Chondrocyte (in vitro differentiated cells): Measurements from ENCODE around the gene RFPL3. TPM values are rescaled to one million over a fixed set of nuclear protein-coding genes. Genes with fewer than 3 reads are reported as not detected.
"Not testable (repeated sequence)": the region's sequence is repeated elsewhere in the genome, so short reads cannot be mapped to it uniquely, and the experiment has no call there.

Experiments used
- DNase-seq: peaks from one replicate; pipeline ENCODE4 v3.0.0; 2021; ENCODE audit warnings: mixed read lengths, low spot score
- H3K27ac Mint-ChIP-seq: one replicate; pipeline ENCODE4 v1.8.0; 2021; ENCODE audit warnings: mild to moderate bottlenecking, moderate library complexity, mixed read lengths; ENCODE audit not compliant: unreplicated experiment
- H3K27me3 Mint-ChIP-seq: 2 replicates; pipeline ENCODE4 v1.8.0; 2021; ENCODE audit warnings: low read depth, mixed read lengths
- H3K36me3 Mint-ChIP-seq: 2 replicates; pipeline ENCODE4 v1.8.0; 2021; ENCODE audit warnings: low read depth, mixed read lengths
- H3K4me1 Mint-ChIP-seq: 2 replicates; pipeline ENCODE4 v1.8.0; 2021; ENCODE audit warnings: low read depth, mild to moderate bottlenecking, mixed read lengths
- H3K4me3 Mint-ChIP-seq: one replicate; pipeline ENCODE4 v1.8.0; 2021; ENCODE audit warnings: mild to moderate bottlenecking, moderate library complexity, mixed read lengths; ENCODE audit not compliant: unreplicated experiment
- H3K9me3 Mint-ChIP-seq: 2 replicates; pipeline ENCODE4 v1.8.0; 2021; ENCODE audit warnings: low read depth, mixed read lengths
- total RNA-seq: library from RNA; stranded (reverse); gene quantifications from 3 replicates; pipeline ENCODE4 v1.2.1, GENCODE V29; 2021
- TF ChIP-seq, protein P1 (sequence below): fragments of 200-600 bp; sonication (generic); IDR thresholded peaks from 2 replicates; pipeline ENCODE4 v1.5.0; 2021; ENCODE audit warnings: antibody characterized with exemption, mild to moderate bottlenecking, moderate library complexity

Gene RFPL3
- total RNA-seq, 1 donor from 2014 or later: not detected

DNA sequence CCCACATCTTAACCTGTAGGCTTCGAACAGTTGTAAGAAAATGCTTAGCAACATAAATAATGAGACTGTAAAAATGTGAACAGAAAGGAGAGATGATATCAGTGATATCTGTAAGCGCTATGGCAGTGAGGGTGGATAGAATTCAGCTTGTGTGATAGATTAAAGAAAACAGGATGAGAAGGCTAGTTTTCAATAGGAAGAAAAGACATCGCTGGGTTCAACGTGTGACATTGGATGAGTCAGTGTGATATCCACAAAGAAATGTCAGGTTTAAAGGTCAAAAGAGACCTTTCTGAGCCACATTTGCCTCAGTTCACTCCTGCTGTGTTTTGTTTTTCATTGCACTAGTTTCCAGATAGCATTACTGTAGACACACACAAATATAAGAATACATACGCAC, 13.7 kb upstream of the RFPL3 start:
- TF ChIP-seq, protein P1, sequence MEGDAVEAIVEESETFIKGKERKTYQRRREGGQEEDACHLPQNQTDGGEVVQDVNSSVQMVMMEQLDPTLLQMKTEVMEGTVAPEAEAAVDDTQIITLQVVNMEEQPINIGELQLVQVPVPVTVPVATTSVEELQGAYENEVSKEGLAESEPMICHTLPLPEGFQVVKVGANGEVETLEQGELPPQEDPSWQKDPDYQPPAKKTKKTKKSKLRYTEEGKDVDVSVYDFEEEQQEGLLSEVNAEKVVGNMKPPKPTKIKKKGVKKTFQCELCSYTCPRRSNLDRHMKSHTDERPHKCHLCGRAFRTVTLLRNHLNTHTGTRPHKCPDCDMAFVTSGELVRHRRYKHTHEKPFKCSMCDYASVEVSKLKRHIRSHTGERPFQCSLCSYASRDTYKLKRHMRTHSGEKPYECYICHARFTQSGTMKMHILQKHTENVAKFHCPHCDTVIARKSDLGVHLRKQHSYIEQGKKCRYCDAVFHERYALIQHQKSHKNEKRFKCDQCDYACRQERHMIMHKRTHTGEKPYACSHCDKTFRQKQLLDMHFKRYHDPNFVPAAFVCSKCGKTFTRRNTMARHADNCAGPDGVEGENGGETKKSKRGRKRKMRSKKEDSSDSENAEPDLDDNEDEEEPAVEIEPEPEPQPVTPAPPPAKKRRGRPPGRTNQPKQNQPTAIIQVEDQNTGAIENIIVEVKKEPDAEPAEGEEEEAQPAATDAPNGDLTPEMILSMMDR: no peak
- no peak for DNase-seq
- Mint-ChIP-seq H3K4me1 (no peaks in the 10 kb centered on the region), H3K27me3 (peaks cover 42% of the 10 kb centered on the region), H3K36me3 (peaks cover 2% of the 10 kb centered on the region), H3K27ac (no peak overlapping the region), H3K4me3 (no peak overlapping the region), H3K9me3 (peaks cover 2% of the 10 kb centered on the region)

DNA sequence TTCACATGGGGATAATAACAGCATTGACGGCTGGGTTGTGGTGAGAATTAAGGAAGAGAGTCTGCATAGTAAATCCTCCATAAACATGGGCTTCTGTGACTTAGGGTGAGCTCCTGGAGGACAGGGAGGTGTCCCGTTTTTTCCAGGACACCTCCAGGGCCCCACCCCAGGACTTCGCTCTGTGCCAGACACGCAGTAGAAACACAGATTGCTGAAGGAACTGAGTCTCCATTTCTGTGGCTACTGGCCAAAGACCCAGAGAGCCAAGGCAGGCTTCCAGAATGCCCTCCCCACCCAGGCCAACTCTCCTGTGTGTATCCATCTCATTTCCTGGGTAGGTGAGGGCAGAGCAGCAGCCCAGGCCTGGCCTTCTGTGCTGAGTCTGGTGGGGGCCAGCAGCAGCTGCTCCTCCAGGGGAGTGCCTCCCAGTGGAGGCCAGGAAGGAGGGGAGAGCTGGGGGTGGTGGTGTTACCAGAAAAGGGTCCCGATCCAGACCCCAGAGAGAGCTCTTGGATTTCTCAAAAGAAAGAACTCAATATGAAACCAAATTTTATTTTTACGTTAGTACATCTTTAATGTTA, 9.5 kb upstream of the RFPL3 start:
- peaks cover 15% of the 10 kb centered on the region for H3K27me3 Mint-ChIP-seq
- no peak overlapping the region for H3K27ac Mint-ChIP-seq
- no peaks in the 10 kb centered on the region for H3K4me1 Mint-ChIP-seq
- H3K36me3 Mint-ChIP-seq: peaks cover 2% of the 10 kb centered on the region
- no peak overlapping the region for H3K4me3 Mint-ChIP-seq
- TF ChIP-seq, protein P1: no peak
- DNase-seq: no peak
- H3K9me3 Mint-ChIP-seq: peaks cover 2% of the 10 kb centered on the region

DNA sequence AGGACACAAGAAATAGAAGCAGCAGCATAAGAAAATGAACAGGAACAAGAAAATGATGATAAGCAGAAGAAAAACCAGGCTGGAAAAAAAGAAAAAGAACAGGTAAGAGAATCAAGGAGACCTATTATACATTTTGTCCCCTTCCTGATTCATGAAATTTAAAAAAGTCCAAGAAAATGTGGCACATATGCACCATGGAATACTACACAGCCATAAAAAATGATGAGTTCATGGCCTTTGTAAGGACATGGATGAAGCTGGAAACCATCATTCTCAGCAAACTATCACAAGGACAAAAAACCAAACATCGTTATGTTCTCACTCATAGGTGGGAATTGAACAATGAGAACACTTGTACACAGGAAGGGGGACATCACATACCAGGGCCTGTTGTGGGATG, 5.8 kb upstream of the RFPL3 start:
- not testable (repeated sequence) for H3K27me3 Mint-ChIP-seq, H3K4me1 Mint-ChIP-seq, H3K4me3 Mint-ChIP-seq, H3K36me3 Mint-ChIP-seq, H3K9me3 Mint-ChIP-seq, H3K27ac Mint-ChIP-seq, DNase-seq

DNA sequence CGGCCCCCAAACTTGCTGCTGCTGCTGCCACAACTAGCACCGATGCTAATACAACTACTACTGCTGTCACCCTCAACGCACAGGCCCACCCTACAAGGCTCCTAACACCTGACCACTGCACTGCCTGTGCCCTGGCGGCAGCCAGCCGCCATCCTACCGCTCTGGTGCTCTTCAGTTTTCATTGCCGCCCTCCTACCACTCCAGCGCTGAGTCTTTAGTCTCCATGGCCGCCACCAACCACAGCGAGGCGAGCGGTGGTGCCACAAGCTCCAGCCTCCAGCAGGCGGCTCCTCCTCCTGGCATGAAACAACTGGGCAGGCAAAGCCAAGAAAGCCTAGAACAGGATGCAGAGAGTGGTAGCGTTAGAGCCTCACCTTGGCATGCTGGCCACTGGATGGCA, 5.0 kb upstream of the RFPL3 start:
- DNase-seq: no peak
- peaks cover 2% of the 10 kb centered on the region for H3K27me3 Mint-ChIP-seq
- H3K27ac Mint-ChIP-seq: no peak overlapping the region
- H3K9me3 Mint-ChIP-seq: no peaks in the 10 kb centered on the region
- no peaks in the 10 kb centered on the region for H3K36me3 Mint-ChIP-seq
- H3K4me1 Mint-ChIP-seq: no peaks in the 10 kb centered on the region
- no peak overlapping the region for H3K4me3 Mint-ChIP-seq
- TF ChIP-seq, protein P1: no peak

DNA sequence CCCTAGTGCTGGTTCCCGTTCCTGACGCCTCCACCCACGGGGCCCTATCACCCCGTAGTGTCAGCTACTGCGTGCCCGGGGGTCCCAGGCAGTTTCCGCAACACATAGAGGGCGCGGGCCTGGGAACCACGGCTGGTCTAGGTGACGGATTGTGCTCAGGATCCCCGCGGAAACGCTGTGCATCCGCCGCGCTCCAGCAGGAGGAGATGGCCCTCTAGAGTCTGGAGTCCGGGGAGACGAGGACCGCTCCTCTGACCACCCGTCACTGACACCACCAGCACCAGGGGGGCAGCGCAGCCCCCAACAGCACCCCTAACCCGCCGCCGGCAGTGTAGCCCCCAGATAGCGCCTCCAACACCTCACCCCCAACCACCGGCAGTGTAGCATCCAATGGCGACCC, 4.4 kb upstream of the RFPL3 start:
- H3K4me1 Mint-ChIP-seq: no peaks in the 10 kb centered on the region
- no peak overlapping the region for H3K4me3 Mint-ChIP-seq
- DNase-seq: no peak
- H3K27me3 Mint-ChIP-seq: peaks cover 2% of the 10 kb centered on the region
- H3K36me3 Mint-ChIP-seq: no peaks in the 10 kb centered on the region
- TF ChIP-seq, protein P1: no peak
- no peak overlapping the region for H3K27ac Mint-ChIP-seq
- no peaks in the 10 kb centered on the region for H3K9me3 Mint-ChIP-seq

DNA sequence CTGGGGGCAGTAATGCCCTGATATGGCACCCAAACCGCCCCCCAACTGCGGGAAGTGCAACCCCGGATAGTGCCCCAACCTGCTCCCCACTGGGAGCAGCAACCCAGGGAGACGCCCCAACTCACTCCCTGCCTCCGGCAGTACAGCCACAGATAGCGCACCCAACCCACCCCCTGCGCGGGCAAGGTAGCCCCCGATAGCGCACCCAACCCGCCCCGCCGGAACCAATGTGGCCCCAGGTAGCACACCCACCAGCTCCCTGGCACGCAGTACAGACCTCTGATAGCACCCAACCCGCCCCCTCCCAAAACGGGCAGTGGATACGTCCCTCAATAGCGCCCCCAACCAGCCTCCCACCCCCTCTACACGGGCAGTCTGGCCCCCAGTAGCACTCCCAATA, 3.8 kb upstream of the RFPL3 start:
- TF ChIP-seq, protein P1: no peak
- DNase-seq: no peak
- Mint-ChIP-seq H3K4me3 (no peak overlapping the region), H3K36me3 (no peaks in the 10 kb centered on the region), H3K9me3 (no peaks in the 10 kb centered on the region), H3K27ac (no peak overlapping the region), H3K27me3 (peaks cover 2% of the 10 kb centered on the region), H3K4me1 (no peaks in the 10 kb centered on the region)
